ENCODE results near the gene NEMP1.

Gene NEMP1

GRCh38 chr12:57112492-57113294, 34.1 kb upstream of the NEMP1 start:
- H3K36me3 ChIP-seq (ENCODE audit: control insufficient read depth in 4 of 4, insufficient read depth in 4 of 4, low read length in 3 of 4) = peaks cover 0 to 10% (median 6%) of the 10 kb centered on the region in 4 experiments
- H3K9me3 ChIP-seq (ENCODE audit: control extremely low read depth in 1 of 5, control insufficient read depth in 4 of 5, insufficient read depth in 2 of 5, low read depth in 1 of 5, low read length in 4 of 5) = no peaks in the 10 kb centered on the region
- peak overlapping the region in 1 of 2 experiments; percentile 95 for H3K27ac ChIP-seq (ENCODE audit: insufficient read depth in 1 of 2, low read depth in 1 of 2, low read length in 2 of 2, poor library complexity in 1 of 2, severe bottlenecking in 2 of 2)
- ChIA-PET POLR2A (interaction anchor here (0.6 to 3.5 kb wide), 9 partner anchors 10 to 387 kb away, joined by 3 to 42 read pairs (median 5); partner anchors contain the start of genes NAB2, NACA and NEMP1), CTCF (interaction anchor here (1.0 to 27.7 kb wide), 26 partner anchors 9 to 368 kb away, joined by 3 to 835 read pairs (median 6); partner anchors contain the start of genes LRP1 and NEMP1)
- DNase-seq = no peak
- peaks cover 6 to 37% (median 30%) of the 10 kb centered on the region in 4 experiments for H3K4me1 ChIP-seq (ENCODE audit: control extremely low read depth in 1 of 4, control insufficient read depth in 4 of 4, insufficient read depth in 4 of 4, low read length in 3 of 4)
- peak overlapping the region in 5 of 7 experiments; percentile 86 to 98 (median 90) for H3K4me3 ChIP-seq (ENCODE audit: control insufficient read depth in 1 of 7, extremely low read depth in 1 of 7, insufficient read depth in 4 of 7, low read depth in 2 of 7, low read length in 6 of 7)
- H3K27me3 ChIP-seq (replicated peaks in 2 of 5; ENCODE audit: control insufficient read depth in 4 of 5, insufficient read depth in 5 of 5, low read length in 4 of 5) = peaks cover 0 to 3% (median 0%) of the 10 kb centered on the region in 5 experiments
- 78% methylated on average over 4 of the region's 9 CpGs for WGBS (ENCODE audit: insufficient coverage)

- ChIA-PET POLR2A (interaction anchor here (0.6 to 3.5 kb wide), 15 partner anchors 9 to 372 kb away, joined by 3 to 42 read pairs (median 4); partner anchors contain the start of genes NAB2 and NEMP1), CTCF (interaction anchor here (0.8 to 27.7 kb wide), 24 partner anchors 11 to 367 kb away, joined by 3 to 835 read pairs (median 6); partner anchors contain the start of genes LRP1 and NEMP1)
- DNase-seq = peak; percentile 92 to 96 (median 94)
- Histone ChIP-seq H3K27me3 (replicated peaks in 2 of 5; ENCODE audit: control insufficient read depth in 4 of 5, insufficient read depth in 5 of 5, low read length in 4 of 5) (no peaks in the 10 kb centered on the region), H3K36me3 (ENCODE audit: control insufficient read depth in 4 of 4, insufficient read depth in 4 of 4, low read length in 3 of 4) (peaks cover 8 to 25% (median 21%) of the 10 kb centered on the region in 4 experiments), H3K4me1 (ENCODE audit: control extremely low read depth in 1 of 4, control insufficient read depth in 4 of 4, insufficient read depth in 4 of 4, low read length in 3 of 4) (peaks cover 6 to 37% (median 30%) of the 10 kb centered on the region in 4 experiments), H3K9me3 (ENCODE audit: control extremely low read depth in 1 of 5, control insufficient read depth in 4 of 5, insufficient read depth in 2 of 5, low read depth in 1 of 5, low read length in 4 of 5) (no peaks in the 10 kb centered on the region), H3K27ac (ENCODE audit: insufficient read depth in 1 of 2, low read depth in 1 of 2, low read length in 2 of 2, poor library complexity in 1 of 2, severe bottlenecking in 2 of 2) (peak within 1 kb of the TSS; percentile 85 to 95), H3K4me3 (ENCODE audit: control insufficient read depth in 1 of 7, extremely low read depth in 1 of 7, insufficient read depth in 4 of 7, low read depth in 2 of 7, low read length in 6 of 7) (peak within 1 kb of the TSS; percentile 72 to 98 (median 90))
- WGBS (ENCODE audit: insufficient coverage) = 0% methylated on average over 5 of the region's 13 CpGs
These were observed 32.6 kb upstream of the NEMP1 start, which contains the start of gene STAT6 for GRCh38 chr12:57111031-57111734. Gene STAT6, minus strand, starts transcription at chr12:57111362. Its CDS starts 3,084 bp downstream, at chr12:57108278.

- peak; percentile 54 to 73 (median 64) for DNase-seq
- ChIA-PET CTCF (interaction anchor here (0.9 to 27.7 kb wide), 11 partner anchors 12 to 109 kb away, joined by 3 to 835 read pairs (median 13); partner anchors contain the start of gene NEMP1), POLR2A (interaction anchor here (0.6 to 3.5 kb wide), 5 partner anchors 18 to 57 kb away, joined by 3 to 42 read pairs (median 4); partner anchors contain the start of gene NAB2)
- Histone ChIP-seq H3K27ac (ENCODE audit: insufficient read depth in 1 of 2, low read depth in 1 of 2, low read length in 2 of 2, poor library complexity in 1 of 2, severe bottlenecking in 2 of 2) (peak overlapping the region; percentile 85 to 95), H3K36me3 (ENCODE audit: control insufficient read depth in 4 of 4, insufficient read depth in 4 of 4, low read length in 3 of 4) (peaks cover 8 to 33% (median 29%) of the 10 kb centered on the region in 4 experiments), H3K27me3 (replicated peaks in 2 of 5; ENCODE audit: control insufficient read depth in 4 of 5, insufficient read depth in 5 of 5, low read length in 4 of 5) (no peaks in the 10 kb centered on the region), H3K4me3 (ENCODE audit: control insufficient read depth in 1 of 7, extremely low read depth in 1 of 7, insufficient read depth in 4 of 7, low read depth in 2 of 7, low read length in 6 of 7) (peak overlapping the region; percentile 72 to 98 (median 90)), H3K9me3 (ENCODE audit: control extremely low read depth in 1 of 5, control insufficient read depth in 4 of 5, insufficient read depth in 2 of 5, low read depth in 1 of 5, low read length in 4 of 5) (no peaks in the 10 kb centered on the region), H3K4me1 (ENCODE audit: control extremely low read depth in 1 of 4, control insufficient read depth in 4 of 4, insufficient read depth in 4 of 4, low read length in 3 of 4) (peaks cover 6 to 37% (median 30%) of the 10 kb centered on the region in 4 experiments)
- 3% methylated on average over 24 of the region's 28 CpGs for WGBS (ENCODE audit: insufficient coverage)
These were observed 31.8 kb upstream of the NEMP1 start for GRCh38 chr12:57110104-57111030.

- ChIA-PET POLR2A (interaction anchor here (3.5 kb wide), 1 partner anchor 21 kb away, joined by 42 read pairs; the partner anchor contains the start of gene NAB2), CTCF (interaction anchor here (8.0 to 27.7 kb wide), 3 partner anchors 13 to 39 kb away, joined by 60 to 835 read pairs (median 244); partner anchors contain the start of gene NEMP1)
- H3K4me3 ChIP-seq (ENCODE audit: control insufficient read depth in 1 of 7, extremely low read depth in 1 of 7, insufficient read depth in 4 of 7, low read depth in 2 of 7, low read length in 6 of 7) = peak overlapping the region in 6 of 7 experiments; percentile 84 to 98 (median 90)
- H3K4me1 ChIP-seq (ENCODE audit: control extremely low read depth in 1 of 4, control insufficient read depth in 4 of 4, insufficient read depth in 4 of 4, low read length in 3 of 4) = peaks cover 6 to 37% (median 30%) of the 10 kb centered on the region in 4 experiments
- peak overlapping the region in 1 of 2 experiments; percentile 95 for H3K27ac ChIP-seq (ENCODE audit: insufficient read depth in 1 of 2, low read depth in 1 of 2, low read length in 2 of 2, poor library complexity in 1 of 2, severe bottlenecking in 2 of 2)
- DNase-seq = no peak
- H3K27me3 ChIP-seq (replicated peaks in 2 of 5; ENCODE audit: control insufficient read depth in 4 of 5, insufficient read depth in 5 of 5, low read length in 4 of 5) = no peaks in the 10 kb centered on the region
- WGBS (ENCODE audit: insufficient coverage) = 70% methylated on average over 4 of the region's 7 CpGs
- H3K36me3 ChIP-seq (ENCODE audit: control insufficient read depth in 4 of 4, insufficient read depth in 4 of 4, low read length in 3 of 4) = peaks cover 13 to 43% (median 37%) of the 10 kb centered on the region in 4 experiments
- no peaks in the 10 kb centered on the region for H3K9me3 ChIP-seq (ENCODE audit: control extremely low read depth in 1 of 5, control insufficient read depth in 4 of 5, insufficient read depth in 2 of 5, low read depth in 1 of 5, low read length in 4 of 5)
These were observed 30.9 kb upstream of the NEMP1 start for GRCh38 chr12:57109207-57110103.

GRCh38 chr12:57107456-57108155, 29.0 kb upstream of the NEMP1 start:
- no peaks in the 10 kb centered on the region for H3K9me3 ChIP-seq (ENCODE audit: control extremely low read depth in 1 of 5, control insufficient read depth in 4 of 5, insufficient read depth in 2 of 5, low read depth in 1 of 5, low read length in 4 of 5)
- no peak for DNase-seq
- CTCF ChIA-PET = interaction anchor here (1.2 to 27.7 kb wide), 6 partner anchors 8 to 65 kb away, joined by 3 to 835 read pairs (median 33); partner anchors contain the start of gene NEMP1
- 99% methylated on average over 4 of the region's 7 CpGs for WGBS (ENCODE audit: insufficient coverage)
- POLR2A ChIA-PET = no interaction called here
- no peak overlapping the region for H3K4me3 ChIP-seq (ENCODE audit: control insufficient read depth in 1 of 7, extremely low read depth in 1 of 7, insufficient read depth in 4 of 7, low read depth in 2 of 7, low read length in 6 of 7)
- no peaks in the 10 kb centered on the region for H3K27me3 ChIP-seq (replicated peaks in 2 of 5; ENCODE audit: control insufficient read depth in 4 of 5, insufficient read depth in 5 of 5, low read length in 4 of 5)
- peaks cover 6 to 35% (median 29%) of the 10 kb centered on the region in 4 experiments for H3K4me1 ChIP-seq (ENCODE audit: control extremely low read depth in 1 of 4, control insufficient read depth in 4 of 4, insufficient read depth in 4 of 4, low read length in 3 of 4)
- H3K36me3 ChIP-seq (ENCODE audit: control insufficient read depth in 4 of 4, insufficient read depth in 4 of 4, low read length in 3 of 4) = peaks cover 13 to 52% (median 46%) of the 10 kb centered on the region in 4 experiments
- H3K27ac ChIP-seq (ENCODE audit: insufficient read depth in 1 of 2, low read depth in 1 of 2, low read length in 2 of 2, poor library complexity in 1 of 2, severe bottlenecking in 2 of 2) = no peak overlapping the region
